Measurements from ENCODE around the gene EIF4E1B. TPM values are rescaled to one million over a fixed set of nuclear protein-coding genes. Genes with fewer than 3 reads are reported as not detected.

The EIF4E1B gene
- total and polyA plus RNA-seq, 3 experiments from 2014 or later, result not detected

GRCh38 chr5:176660530-176660859 lies 30.0 kb downstream of the EIF4E1B start:
- H3K4me1 ChIP-seq (ENCODE audit: insufficient read depth, low read length), result peaks cover 24% of the 10 kb centered on the region
- Mint-ChIP-seq H3K36me3 (peaks cover 0 to 18% (median 2%) of the 10 kb centered on the region in 3 donors), H3K4me3 (peak overlapping the region in 2 of 7 donors; percentile 41 to 50), H3K27me3 (peaks cover 12 to 19% of the 10 kb centered on the region in 2 donors), H3K9me3 (no peaks in the 10 kb centered on the region), H3K27ac (peak overlapping the region in 7 of 8 donors; percentile 52 to 86 (median 68)), H3K4me1 (peaks cover 27 to 43% (median 34%) of the 10 kb centered on the region in 3 donors)
- peak in 1 of 5 donors; percentile 52 for DNase-seq
- H3K36me3 ChIP-seq (ENCODE audit: insufficient read depth, low read length), result no peaks in the 10 kb centered on the region
- ChIA-PET POLR2A (interaction anchor here (0.6 to 1.0 kb wide), 2 partner anchors 14 to 29 kb away, joined by 5 to 8 read pairs; partner anchors contain the start of gene TSPAN17), CTCF (interaction anchor here (0.6 to 6.8 kb wide), 40 partner anchors 10 to 931 kb away, joined by 3 to 108 read pairs (median 4); partner anchors contain the start of genes CLTB, EIF4E1B, HIGD2A and NOP16)
- H3K4me3 ChIP-seq (ENCODE audit: low read length), result no peak overlapping the region
- H3K27me3 ChIP-seq (ENCODE audit: insufficient read depth, low read length, poor library complexity, severe bottlenecking), result no peaks in the 10 kb centered on the region
- H3K9me3 ChIP-seq (ENCODE audit: low read length), result no peaks in the 10 kb centered on the region
- H3K27ac ChIP-seq (ENCODE audit: low read depth, low read length), result no peak overlapping the region

GRCh38 chr5:176660860-176661641 lies 30.6 kb downstream of the EIF4E1B start:
- ChIA-PET CTCF (interaction anchor here (0.6 to 6.8 kb wide), 41 partner anchors 9 to 931 kb away, joined by 3 to 108 read pairs (median 4); partner anchors contain the start of genes CLTB, EIF4E1B, HIGD2A and HK3), POLR2A (interaction anchor here (1.0 kb wide), 1 partner anchor 14 kb away, joined by 8 read pairs; the partner anchor contains the start of gene TSPAN17)
- Mint-ChIP-seq H3K27me3 (peaks cover 14 to 21% of the 10 kb centered on the region in 2 donors), H3K36me3 (peaks cover 0 to 14% (median 2%) of the 10 kb centered on the region in 3 donors), H3K27ac (peak overlapping the region in 5 of 8 donors; percentile 34 to 68 (median 56)), H3K9me3 (no peaks in the 10 kb centered on the region), H3K4me3 (peak overlapping the region in 4 of 7 donors; percentile 8 to 68 (median 31)), H3K4me1 (peaks cover 27 to 43% (median 34%) of the 10 kb centered on the region in 3 donors)
- H3K9me3 ChIP-seq (ENCODE audit: low read length), result no peaks in the 10 kb centered on the region
- H3K27me3 ChIP-seq (ENCODE audit: insufficient read depth, low read length, poor library complexity, severe bottlenecking), result no peaks in the 10 kb centered on the region
- peak; percentile 67 to 84 (median 72) for DNase-seq
- no peaks in the 10 kb centered on the region for H3K36me3 ChIP-seq (ENCODE audit: insufficient read depth, low read length)
- H3K27ac ChIP-seq (ENCODE audit: low read depth, low read length), result no peak overlapping the region
- peaks cover 24% of the 10 kb centered on the region for H3K4me1 ChIP-seq (ENCODE audit: insufficient read depth, low read length)
- no peak overlapping the region for H3K4me3 ChIP-seq (ENCODE audit: low read length)

- POLR2A ChIA-PET, result no interaction called here
These were observed 31.2 kb downstream of the EIF4E1B start for GRCh38 chr5:176661676-176662075.

GRCh38 chr5:176662371-176663333 lies 32.2 kb downstream of the EIF4E1B start:
- Mint-ChIP-seq H3K36me3 (peaks cover 0 to 2% (median 2%) of the 10 kb centered on the region in 3 donors), H3K9me3 (no peaks in the 10 kb centered on the region), H3K4me1 (peaks cover 27 to 36% (median 34%) of the 10 kb centered on the region in 3 donors), H3K27me3 (peaks cover 18 to 25% of the 10 kb centered on the region in 2 donors), H3K27ac (no peak overlapping the region), H3K4me3 (no peak overlapping the region)
- Histone ChIP-seq H3K27ac (ENCODE audit: low read depth, low read length) (no peak overlapping the region), H3K36me3 (ENCODE audit: insufficient read depth, low read length) (no peaks in the 10 kb centered on the region), H3K9me3 (ENCODE audit: low read length) (no peaks in the 10 kb centered on the region), H3K27me3 (ENCODE audit: insufficient read depth, low read length, poor library complexity, severe bottlenecking) (no peaks in the 10 kb centered on the region), H3K4me1 (ENCODE audit: insufficient read depth, low read length) (peaks cover 24% of the 10 kb centered on the region), H3K4me3 (ENCODE audit: low read length) (no peak overlapping the region)
- no peak for DNase-seq
- ChIA-PET CTCF (no interaction called here), POLR2A (no interaction called here)

More at GRCh38 chr5:176661676-176662075, 31.2 kb downstream of the EIF4E1B start:
- Mint-ChIP-seq H3K4me1 (peaks cover 27 to 40% (median 34%) of the 10 kb centered on the region in 3 donors), H3K27ac (no peak overlapping the region), H3K27me3 (peaks cover 14 to 24% of the 10 kb centered on the region in 2 donors), H3K36me3 (peaks cover 0 to 11% (median 2%) of the 10 kb centered on the region in 3 donors), H3K4me3 (no peak overlapping the region), H3K9me3 (no peaks in the 10 kb centered on the region)
- H3K36me3 ChIP-seq (ENCODE audit: insufficient read depth, low read length), result no peaks in the 10 kb centered on the region
- CTCF ChIA-PET, result interaction anchor here (1.2 to 6.8 kb wide), 14 partner anchors 8 to 358 kb away, joined by 3 to 108 read pairs (median 7); partner anchors contain the start of genes EIF4E1B, HK3, SNCB and TSPAN17
- H3K4me3 ChIP-seq (ENCODE audit: low read length), result no peak overlapping the region
- peaks cover 24% of the 10 kb centered on the region for H3K4me1 ChIP-seq (ENCODE audit: insufficient read depth, low read length)
- DNase-seq, result no peak
- no peak overlapping the region for H3K27ac ChIP-seq (ENCODE audit: low read depth, low read length)
- no peaks in the 10 kb centered on the region for H3K27me3 ChIP-seq (ENCODE audit: insufficient read depth, low read length, poor library complexity, severe bottlenecking)
- H3K9me3 ChIP-seq (ENCODE audit: low read length), result no peaks in the 10 kb centered on the region

- ChIA-PET POLR2A (no interaction called here), CTCF (no interaction called here)
- no peaks in the 10 kb centered on the region for H3K36me3 Mint-ChIP-seq
These were observed 33.1 kb downstream of the EIF4E1B start for GRCh38 chr5:176663566-176663965.

GRCh38 chr5:176664479-176664878 lies 34.0 kb downstream of the EIF4E1B start:
- no peaks in the 10 kb centered on the region for H3K36me3 Mint-ChIP-seq
- no peak overlapping the region for H3K4me3 ChIP-seq (ENCODE audit: low read length)
- no peak overlapping the region for H3K4me3 Mint-ChIP-seq
- DNase-seq, result no peak
- no peak overlapping the region for H3K27ac Mint-ChIP-seq
- H3K4me1 Mint-ChIP-seq, result peaks cover 11 to 18% (median 16%) of the 10 kb centered on the region in 3 donors
- no peaks in the 10 kb centered on the region for H3K27me3 ChIP-seq (ENCODE audit: insufficient read depth, low read length, poor library complexity, severe bottlenecking)
- H3K4me1 ChIP-seq (ENCODE audit: insufficient read depth, low read length), result peaks cover 12% of the 10 kb centered on the region
- no peak overlapping the region for H3K27ac ChIP-seq (ENCODE audit: low read depth, low read length)
- POLR2A ChIA-PET, result no interaction called here
- no peaks in the 10 kb centered on the region for H3K36me3 ChIP-seq (ENCODE audit: insufficient read depth, low read length)
- no peaks in the 10 kb centered on the region for H3K9me3 ChIP-seq (ENCODE audit: low read length)
- H3K27me3 Mint-ChIP-seq, result peaks cover 23 to 35% of the 10 kb centered on the region in 2 donors
- H3K9me3 Mint-ChIP-seq, result no peaks in the 10 kb centered on the region
- CTCF ChIA-PET, result no interaction called here

More at GRCh38 chr5:176663566-176663965, 33.1 kb downstream of the EIF4E1B start:
- Histone ChIP-seq H3K4me3 (ENCODE audit: low read length) (no peak overlapping the region), H3K36me3 (ENCODE audit: insufficient read depth, low read length) (no peaks in the 10 kb centered on the region), H3K27me3 (ENCODE audit: insufficient read depth, low read length, poor library complexity, severe bottlenecking) (no peaks in the 10 kb centered on the region), H3K4me1 (ENCODE audit: insufficient read depth, low read length) (peaks cover 18% of the 10 kb centered on the region), H3K27ac (ENCODE audit: low read depth, low read length) (no peak overlapping the region), H3K9me3 (ENCODE audit: low read length) (no peaks in the 10 kb centered on the region)
- Mint-ChIP-seq H3K4me3 (no peak overlapping the region), H3K27me3 (peaks cover 19 to 30% of the 10 kb centered on the region in 2 donors), H3K4me1 (peaks cover 20 to 27% (median 25%) of the 10 kb centered on the region in 3 donors), H3K9me3 (no peaks in the 10 kb centered on the region), H3K27ac (peak overlapping the region in 1 of 8 donors; percentile 39)
- DNase-seq, result no peak

- DNase-seq, result no peak
- no peaks in the 10 kb centered on the region for H3K27me3 ChIP-seq (ENCODE audit: insufficient read depth, low read length, poor library complexity, severe bottlenecking)
- Mint-ChIP-seq H3K9me3 (no peaks in the 10 kb centered on the region), H3K27ac (no peak overlapping the region), H3K4me1 (peaks cover 10 to 14% (median 12%) of the 10 kb centered on the region in 3 donors), H3K4me3 (no peak overlapping the region), H3K27me3 (peaks cover 23 to 35% of the 10 kb centered on the region in 2 donors), H3K36me3 (no peaks in the 10 kb centered on the region)
- ChIA-PET CTCF (no interaction called here), POLR2A (no interaction called here)
- H3K36me3 ChIP-seq (ENCODE audit: insufficient read depth, low read length), result no peaks in the 10 kb centered on the region
- no peak overlapping the region for H3K4me3 ChIP-seq (ENCODE audit: low read length)
- H3K9me3 ChIP-seq (ENCODE audit: low read length), result no peaks in the 10 kb centered on the region
- H3K4me1 ChIP-seq (ENCODE audit: insufficient read depth, low read length), result peaks cover 12% of the 10 kb centered on the region
- no peak overlapping the region for H3K27ac ChIP-seq (ENCODE audit: low read depth, low read length)
These were observed 34.4 kb downstream of the EIF4E1B start for GRCh38 chr5:176664886-176665285.

All from CD8-positive, alpha-beta memory T cell (primary cell).